HG03460 (cell line): ENCODE results near the gene JMJD8.
A peak's percentile ranks its signal among the peaks of the same experiment; 100 is the strongest.
"Not testable (repeated sequence)": the region's sequence is repeated elsewhere in the genome, so short reads cannot be mapped to it uniquely, and the experiment has no call there.

ENCODE experiments used
- ATAC-seq: cut with Tn5 transposase; IDR thresholded peaks from one replicate; pipeline ENCODE4 v1.9.1; 2021; ENCODE audit not compliant: unreplicated experiment

Gene JMJD8

DNA sequence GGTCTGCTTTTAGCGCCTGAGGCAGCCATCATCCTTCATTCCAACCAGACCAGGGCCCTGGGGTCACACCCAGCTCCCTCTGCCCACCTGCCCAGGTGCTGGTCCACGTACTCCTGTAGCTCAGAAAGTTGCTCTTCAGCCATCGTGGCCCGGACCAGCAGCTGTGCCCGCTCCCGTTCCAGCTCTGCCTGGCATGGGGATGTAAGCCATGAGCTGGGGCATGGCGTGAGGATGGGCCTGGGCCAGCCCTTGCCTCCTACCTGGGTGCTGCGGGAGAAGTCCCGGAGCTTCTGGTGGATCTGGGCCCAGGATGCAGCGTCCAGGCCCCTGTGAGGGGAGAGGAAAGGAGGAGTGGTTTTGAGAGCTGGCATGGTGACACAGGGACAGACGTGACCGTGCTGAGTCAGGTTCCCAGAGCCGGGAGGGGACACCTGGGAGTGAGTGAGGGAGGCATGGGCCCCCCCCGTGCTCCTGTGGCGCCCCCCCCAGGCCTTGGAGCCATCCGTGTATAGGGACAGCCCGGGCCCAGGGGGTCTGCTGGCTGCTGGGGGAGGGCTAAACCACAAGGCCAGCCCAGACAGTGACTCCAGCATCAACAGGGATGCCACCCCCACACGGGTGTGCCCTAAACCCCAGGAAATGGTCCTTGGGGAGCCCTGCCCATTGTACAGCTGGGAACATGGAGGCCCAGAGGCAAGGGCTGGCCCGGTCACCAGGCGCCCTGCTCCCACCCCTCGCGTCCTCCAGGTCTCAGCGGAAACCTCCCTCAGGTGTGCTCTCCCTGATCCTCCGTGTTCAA, 38.9 kb upstream of the JMJD8 start:
- no peak for ATAC-seq

DNA sequence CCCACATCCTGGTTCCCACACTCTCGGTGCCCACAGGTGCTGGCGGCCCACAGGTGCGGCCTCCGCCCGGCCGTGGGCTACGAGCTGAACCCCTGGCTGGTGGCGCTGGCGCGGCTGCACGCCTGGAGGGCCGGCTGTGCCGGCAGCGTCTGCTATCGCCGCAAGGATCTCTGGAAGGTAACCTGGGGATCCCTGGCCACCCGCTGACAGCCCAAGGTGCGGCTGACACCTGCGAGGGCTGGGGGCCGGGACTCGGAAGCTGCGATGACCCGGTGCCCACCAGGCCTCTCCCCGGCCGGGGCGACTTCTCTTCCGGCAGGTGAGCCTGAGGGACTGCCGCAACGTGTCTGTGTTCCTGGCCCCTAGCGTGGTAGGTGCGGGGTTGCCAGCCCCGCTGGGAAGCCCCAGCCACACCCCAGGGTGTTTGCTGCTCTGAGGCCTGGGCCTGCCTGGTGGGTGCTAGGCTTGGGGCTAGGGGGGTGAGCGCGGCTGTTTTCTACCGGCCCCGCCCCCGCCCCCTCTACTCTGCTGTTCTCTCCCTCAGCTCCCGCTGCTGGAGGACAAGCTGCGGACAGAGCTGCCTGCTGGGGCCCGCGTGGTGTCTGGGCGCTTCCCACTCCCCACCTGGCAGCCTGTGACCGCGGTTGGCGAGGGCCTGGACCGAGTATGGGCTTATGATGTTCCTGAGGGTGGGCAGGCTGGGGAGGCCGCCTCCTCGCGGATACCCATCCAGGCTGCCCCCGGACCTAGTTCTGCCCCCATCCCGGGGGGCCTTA, 37.8 kb upstream of the JMJD8 start:
- ATAC-seq = no peak

DNA sequence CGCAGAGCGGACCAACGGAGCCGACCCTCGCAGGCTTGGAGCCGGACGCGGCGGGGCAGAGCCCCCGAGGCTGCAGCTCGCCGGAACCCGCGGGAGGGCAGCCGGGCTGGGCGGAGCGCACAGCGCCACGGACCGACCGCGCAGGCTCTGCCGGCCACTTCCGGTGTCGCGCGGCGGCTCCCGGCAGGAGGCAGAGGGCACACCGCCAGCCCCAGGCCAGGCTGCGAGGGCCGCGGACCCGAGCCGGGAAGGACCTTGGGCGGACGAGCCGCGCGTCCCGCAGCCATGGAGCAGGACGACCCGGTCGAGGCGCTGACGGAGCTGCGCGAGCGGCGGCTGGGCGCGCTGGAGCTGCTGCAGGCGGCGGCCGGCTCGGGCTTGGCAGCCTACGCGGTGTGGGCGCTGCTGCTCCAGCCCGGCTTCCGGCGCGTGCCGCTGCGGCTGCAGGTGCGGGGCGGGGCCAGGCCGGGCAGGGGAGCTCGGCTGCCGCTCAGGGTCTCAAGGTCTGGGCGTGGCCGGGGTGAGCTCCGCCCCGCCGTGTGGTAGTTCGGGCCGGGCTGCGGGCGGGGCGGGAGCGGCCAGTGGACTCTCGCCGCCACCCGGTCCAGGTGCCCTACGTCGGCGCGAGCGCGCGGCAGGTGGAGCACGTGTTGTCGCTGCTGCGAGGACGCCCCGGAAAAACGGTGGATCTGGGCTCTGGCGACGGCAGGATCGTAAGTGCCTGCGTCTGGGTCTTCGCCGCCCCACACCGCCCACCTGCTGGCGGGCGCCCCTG, 37.0 kb upstream of the JMJD8 start, which contains the start of gene ANTKMT:
ANTKMT (plus strand) TSS at position 157 of the 775 bp plus-strand sequence; CDS start at position 286, 129 bp downstream.
- ATAC-seq = peak; percentile 59

DNA sequence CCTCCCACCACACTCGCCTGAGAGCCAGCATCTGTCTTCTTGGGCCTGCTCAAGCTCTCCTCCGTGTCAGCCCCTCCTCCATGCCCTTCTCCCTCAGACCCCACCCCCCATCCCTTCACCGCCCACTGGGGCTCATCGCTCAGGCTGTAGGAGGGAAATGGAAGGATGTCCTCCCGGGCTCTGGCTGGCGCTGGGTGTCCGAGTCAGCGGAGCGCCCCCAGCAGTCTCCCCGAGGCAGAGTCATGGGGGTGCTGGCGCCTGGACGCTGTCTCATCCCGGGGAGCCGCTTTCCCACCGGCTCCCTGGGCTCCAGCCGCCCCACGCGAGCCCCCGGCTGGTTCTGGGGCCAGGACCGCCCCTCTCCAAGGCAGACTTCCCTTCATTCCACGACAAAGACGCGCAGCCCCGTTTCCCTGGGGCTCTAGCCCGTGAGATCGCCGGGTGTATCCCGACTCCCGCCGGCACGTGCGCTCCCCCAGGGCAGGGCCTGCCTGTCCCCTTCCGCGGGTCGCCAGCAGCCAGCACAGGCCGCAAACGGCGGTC, 36.4 kb upstream of the JMJD8 start:
- ATAC-seq = peak; percentile 29

DNA sequence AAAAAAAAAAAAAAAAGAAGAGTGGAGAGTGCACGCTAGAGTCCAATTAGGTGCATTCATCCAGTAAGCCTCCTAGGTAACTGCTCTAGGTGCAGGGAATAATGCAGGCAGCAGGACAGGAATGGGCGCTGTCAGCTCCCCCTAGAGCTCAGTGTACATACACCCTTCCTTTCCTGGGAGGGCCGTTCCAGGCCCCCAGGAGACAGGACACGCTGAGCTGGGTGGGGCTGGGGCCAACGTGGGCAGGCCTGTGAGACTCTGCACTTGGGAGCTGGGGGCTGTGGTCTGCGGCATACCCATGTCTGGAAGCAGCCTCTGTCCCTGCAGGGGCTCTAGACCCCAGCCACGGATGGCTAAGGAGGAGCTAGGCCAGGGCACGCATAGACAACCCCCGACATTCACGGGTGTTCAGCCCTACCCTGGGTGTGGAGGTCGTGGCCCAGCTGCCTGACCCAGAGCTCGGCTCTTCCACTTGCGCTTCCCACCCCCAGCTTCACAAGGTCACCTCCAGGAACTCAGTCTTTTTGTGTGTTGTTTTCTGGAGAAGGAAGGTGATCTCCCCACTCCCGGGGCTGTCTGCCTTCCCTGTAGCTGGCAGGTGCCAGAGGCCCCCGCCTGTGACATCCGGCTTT, 35.8 kb upstream of the JMJD8 start:
- no peak for ATAC-seq

DNA sequence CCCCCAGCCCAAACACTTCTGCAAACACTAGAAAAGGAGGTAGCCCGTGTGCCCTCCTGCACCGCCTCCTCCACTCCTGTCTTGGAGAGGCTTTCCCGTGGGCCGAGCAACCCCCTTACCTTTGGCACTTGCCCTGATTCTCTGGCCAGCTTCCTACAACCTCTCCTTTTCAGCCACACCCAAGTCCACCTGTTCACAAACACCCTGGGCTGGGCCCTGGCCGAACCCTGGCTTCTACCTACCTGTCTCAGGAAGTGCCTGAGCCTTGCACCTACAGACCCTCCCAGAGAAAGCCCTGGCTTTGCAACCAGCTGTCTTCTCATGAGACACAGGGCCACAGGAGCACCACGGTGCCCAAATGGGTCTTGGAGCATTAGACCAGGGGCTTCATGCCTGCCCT, 34.8 kb upstream of the JMJD8 start:
- ATAC-seq = no peak

DNA sequence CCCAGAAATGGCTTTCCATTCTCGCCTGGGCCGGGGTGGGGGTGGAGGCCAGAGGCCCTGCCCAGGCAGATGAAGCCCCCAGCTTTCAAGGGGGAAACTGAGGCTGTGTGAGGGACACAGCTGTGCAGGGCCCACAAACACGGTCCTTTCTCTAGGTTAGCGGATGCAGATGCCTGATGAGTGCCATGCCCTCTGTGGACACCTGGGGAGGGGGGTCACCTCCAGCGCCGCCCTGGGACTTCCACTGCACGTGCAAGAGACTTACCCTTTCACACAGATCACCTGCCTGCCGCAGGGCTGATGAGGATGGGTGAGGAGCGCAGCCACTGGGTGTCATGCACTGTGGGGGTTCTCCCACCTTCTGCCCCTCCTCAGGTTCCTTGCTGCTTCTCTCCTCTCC, 34.3 kb upstream of the JMJD8 start:
- no peak for ATAC-seq

DNA sequence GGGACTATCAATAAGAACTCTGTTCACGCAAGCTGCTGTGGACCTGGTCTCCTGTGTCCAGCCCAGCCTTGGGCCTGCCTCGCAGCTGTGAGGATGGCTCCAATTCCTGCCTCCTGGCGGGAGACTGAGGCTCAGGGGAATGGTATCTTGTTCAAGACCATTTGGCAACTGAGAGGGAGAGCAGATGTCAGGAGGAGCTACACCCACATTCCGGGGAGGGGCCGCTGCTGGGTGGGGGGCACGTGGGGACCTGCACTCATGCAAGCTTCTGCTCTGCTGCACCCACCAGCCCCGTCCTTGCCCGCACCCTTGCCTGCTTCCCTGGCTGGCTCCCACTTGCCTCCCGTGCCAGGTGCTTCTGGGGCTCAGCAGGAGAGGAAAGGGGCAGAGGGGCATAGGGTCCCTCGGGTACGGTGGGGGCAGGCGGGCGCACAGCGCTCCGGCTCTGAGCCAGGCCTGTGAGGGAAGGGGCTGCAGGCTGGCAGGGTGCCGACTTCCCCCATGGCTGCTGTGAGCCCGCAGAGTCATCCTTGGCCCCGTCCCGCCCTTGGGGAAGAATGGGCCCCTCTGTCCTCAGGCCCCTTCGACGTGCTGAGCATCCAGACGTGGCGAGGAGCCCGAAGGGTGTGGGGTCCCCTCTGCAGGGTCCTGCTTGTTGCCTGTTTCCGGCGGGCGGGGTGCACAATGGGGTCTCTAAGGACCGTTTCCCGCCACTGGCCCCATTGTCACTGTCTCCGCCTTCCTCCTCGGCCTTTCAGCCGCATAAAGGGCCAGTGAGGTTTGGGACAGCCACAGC, 33.5 kb upstream of the JMJD8 start:
- ATAC-seq = no peak

DNA sequence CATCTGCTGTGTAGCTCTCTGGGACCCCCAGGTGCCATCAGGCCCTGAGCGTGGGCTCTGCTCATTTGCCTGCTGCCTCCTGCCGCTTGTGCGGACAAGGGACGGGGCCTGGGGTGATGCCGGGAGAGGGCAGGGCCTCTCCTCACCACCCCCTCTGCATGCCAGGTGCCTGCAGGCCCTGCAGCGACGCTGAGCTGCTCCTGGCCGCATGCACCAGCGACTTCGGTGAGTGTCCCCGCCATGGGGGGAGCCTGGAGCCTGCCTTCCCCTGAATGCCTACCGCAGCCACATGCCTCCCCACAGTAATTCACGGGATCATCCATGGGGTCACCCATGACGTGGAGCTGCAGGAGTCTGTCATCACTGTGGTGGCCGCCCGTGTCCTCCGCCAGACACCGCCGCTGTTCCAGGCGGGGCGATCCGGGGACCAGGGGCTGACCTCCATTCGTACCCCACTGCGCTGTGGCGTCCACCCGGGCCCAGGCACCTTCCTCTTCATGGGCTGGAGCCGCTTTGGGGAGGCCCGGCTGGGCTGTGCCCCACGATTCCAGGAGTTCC, 32.7 kb upstream of the JMJD8 start:
- ATAC-seq = no peak

DNA sequence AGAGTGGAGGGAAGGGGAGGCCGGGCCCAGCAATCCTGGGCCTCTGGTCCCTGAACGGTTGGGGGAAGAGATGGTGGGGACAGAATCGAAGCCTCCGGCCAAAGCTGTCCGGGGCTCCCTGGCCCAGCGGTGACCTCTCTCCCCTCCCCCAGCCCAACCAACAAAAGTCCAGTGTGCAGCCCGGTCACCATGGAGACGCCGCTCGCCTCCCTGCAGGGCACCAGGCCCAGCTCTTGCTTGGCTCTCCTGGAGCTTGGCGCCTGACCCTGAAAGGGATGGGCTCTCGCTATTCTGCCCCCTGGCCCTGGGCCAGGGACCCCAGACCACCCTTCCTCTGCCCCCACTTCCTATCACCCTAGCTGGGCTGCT, 32.0 kb upstream of the JMJD8 start:
- no peak for ATAC-seq

DNA sequence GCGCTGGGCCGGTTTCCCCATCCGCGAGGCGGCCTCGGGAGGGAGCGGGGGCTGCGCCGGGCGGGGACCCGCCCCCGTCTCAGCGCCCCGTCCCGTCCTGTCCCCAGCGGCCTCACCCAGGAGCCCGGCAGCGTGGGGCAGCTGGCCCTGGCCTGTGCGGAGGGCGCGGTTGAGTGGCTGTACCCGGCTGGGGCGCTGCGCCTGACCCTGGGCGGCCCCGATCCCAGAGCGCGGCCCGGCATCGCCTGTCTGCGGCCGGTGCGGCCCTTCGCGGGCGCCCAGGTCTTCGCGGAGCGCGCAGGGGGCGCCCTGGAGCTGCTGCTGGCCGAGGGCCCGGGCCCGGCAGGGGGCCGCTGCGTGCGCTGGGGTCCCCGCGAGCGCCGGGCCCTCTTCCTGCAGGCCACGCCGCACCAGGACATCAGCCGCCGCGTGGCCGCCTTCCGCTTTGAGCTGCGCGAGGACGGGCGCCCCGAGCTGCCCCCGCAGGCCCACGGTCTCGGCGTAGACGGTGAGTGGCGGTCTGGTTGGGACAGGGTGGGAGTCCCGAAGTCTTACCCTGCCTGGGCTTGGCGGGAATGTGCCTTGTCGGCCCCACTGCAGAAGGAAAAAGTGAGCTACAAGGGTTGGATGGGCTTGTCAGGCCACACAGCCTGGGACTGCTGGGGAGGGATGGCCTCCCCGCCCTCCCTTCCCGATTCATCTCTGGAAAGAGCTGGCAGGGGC, 31.5 kb upstream of the JMJD8 start:
- ATAC-seq = peak; percentile 9

DNA sequence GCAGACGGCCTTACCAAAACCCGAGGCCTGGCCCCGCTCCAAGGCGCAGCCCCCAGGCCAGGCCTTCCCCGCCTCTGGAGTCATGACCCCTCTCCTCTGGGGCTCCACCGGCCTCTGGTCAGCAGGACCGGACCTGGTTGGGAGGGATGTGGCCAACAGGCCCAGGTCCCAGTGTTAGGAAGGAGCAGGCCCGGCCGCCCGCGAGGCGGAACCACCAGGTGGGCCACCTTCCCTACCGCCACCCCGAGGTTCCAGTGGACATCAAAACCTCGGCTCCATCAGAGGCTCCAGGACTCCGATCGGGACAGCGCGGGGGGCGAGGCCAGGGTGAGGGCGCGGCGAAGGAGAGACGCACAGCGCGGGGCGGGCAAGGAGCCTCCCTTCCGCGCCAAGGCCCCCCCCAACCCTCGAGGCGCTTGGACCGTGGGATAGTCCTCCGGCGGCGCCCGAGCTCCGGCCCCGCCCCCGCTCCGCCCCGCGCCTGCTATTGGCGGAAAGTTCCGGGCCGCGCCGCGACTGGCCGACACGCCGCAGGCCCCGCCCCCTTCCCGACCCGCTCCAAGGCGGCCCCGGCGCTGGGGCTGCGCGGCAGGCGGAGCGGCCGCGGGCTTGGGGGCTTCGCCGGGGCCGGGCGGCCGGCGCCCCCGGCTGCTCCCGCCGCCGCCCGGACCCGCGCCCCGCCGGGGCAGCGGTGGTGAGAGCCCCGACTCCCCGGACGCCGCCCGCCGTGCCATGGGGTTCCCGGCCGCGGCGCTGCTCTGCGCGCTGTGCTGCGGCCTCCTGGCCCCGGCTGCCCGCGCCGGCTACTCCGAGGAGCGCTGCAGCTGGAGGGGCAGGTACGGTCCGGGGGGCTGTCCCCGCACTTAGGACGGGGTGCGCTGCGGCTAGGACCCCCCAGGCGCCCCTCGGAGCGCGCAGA, 30.7 kb upstream of the JMJD8 start, which contains the start of gene METRN:
METRN (plus strand) TSS at position 561 of the 919 bp plus-strand sequence; CDS start at position 733, 172 bp downstream.
- peak; percentile 58 for ATAC-seq

DNA sequence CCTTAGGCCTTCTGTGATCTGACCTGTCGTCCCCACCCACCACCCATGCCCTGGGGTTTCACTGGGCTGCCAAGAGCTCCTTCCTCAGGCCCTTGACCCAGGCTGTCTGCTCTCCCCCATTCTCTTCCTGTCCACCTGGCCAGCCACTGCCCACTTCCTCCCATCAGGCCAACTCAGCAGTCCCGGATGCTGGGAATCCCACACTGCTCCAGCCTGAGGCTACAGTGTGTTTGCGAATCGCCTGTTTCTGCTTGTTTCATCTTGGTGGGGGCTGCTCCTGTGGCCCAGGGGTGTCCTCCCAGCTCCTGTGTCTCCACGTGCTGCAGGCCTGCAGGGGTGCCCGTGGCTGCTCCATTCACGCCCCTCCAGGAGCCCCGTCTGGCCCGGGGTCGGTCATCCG, 29.9 kb upstream of the JMJD8 start:
- ATAC-seq = no peak

DNA sequence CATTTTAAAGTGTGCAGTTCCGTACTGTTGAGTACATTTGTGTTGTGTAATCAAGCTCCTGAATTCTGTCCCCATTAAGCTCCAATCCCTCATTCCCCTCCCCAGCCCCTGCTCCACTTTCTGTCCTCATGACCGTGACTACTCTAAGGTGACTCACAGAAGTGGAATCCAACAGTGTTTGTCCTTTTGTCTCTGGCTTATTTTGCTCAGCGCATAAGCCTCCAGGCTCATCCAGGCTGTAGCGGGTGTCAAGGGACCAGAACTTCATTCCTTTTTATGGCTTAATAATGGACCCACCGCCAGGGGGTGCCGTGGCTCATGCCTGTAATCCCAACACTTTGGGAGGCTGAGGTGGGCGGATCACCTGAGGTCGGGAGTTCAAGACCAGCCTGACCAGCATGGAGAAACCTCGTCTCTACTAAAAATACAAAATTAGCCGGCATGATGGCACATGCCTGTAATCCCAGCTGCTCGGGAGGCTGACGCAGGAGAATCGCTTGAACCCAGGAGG, 28.7 kb upstream of the JMJD8 start:
- not testable (repeated sequence) for ATAC-seq

DNA sequence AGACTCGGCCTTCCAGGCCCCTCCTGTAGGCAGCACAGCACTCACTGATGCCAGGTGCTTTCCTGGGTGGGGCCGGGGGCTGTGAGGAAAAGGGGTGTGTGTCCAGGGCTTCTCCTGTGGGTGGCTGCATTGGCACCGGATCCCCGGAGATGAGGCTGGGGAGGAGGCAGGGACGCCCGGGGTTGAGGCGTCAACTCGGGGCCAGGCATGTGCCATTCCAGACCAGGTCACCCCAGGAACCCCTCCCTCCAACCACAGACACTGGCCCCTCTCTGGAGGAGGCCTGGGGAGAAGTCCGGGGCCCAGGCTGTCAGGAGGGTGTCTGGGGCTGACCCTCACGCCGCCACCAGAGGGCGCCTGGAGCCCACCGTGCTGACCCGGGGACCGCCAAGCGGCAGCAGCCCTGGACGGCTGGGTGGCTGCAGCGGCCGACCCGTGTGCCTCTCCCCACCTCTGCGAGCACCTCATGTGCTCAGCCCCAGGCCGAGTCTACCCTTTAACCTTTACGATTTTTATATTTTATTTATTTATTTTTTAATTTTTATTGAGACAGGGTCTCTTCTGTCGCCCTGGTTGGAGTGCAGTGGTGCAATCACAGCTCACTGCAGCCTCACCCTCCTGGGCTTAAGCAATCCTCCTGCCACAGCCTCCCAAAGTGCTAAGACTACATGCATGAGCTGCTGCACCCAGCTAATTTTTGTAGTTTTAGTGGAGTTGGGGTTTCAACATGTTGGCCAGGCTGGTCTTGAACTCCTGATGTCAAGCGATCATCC, 27.6 kb upstream of the JMJD8 start:
- ATAC-seq = no peak

DNA sequence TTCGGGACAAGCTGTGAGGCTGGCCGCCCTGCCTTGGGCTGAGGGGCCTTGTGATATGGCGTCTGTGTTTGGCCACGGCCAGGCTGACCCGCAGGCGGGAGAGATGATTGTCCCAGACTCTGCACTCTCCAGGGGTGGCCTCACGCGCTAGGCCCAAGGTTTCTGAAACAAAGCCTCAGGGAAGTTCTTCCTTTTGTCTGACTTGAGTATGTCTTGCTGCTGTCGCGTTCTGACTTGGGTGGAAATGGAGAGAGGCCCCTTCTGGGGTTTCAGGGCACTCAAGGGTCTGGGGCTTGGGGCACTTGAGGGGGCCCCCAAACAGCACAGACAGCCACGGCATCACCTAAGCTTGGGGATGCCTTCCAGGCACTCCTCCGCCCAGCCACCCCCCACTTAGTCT, 26.9 kb upstream of the JMJD8 start:
- ATAC-seq = no peak
